ENCODE data around the gene BMPER.

Gene BMPER

DNA sequence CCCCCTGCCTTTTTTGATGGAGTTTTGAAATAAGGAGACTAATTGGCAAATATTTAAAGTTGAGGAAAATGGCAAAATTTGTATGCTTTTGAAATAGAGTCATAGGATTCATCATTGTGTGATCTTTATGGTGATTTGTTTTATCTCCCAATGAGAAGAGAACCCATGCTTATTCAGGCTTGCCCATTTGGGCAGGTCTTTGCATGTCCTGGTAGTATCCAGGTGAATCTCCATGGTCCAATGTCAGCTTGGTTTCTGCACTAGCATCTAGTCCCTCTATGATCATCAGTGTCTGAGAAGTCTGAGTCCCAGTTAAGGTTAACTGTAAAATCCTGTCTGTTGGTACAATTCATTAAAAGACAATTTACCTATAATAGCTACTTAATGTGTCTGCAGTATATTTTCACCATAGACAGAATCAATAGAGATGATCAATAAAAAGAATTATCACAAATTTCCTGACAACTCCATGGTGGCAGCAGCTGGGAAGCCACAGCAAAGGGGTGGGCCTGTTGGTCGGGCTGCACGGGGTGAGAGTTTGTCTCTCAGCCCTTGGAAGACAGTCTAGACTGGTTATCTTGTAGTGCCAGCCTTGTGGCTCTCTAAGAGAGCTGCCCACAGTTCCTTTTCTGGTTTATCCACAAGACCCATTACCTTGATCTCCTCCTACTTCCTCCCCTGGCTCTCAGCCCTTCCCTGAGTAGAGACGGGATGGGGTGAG, 22.2 kb upstream of the BMPER start:
- H3K4me3 Mint-ChIP-seq, result no peak overlapping the region
- peaks cover 3% of the 10 kb centered on the region for H3K27me3 Mint-ChIP-seq
- H3K36me3 Mint-ChIP-seq, result no peaks in the 10 kb centered on the region
- no peaks in the 10 kb centered on the region for H3K9me3 Mint-ChIP-seq (ENCODE audit: low read depth)
- no peak overlapping the region for H3K27ac Mint-ChIP-seq
- H3K4me1 Mint-ChIP-seq (ENCODE audit: low read depth), result no peaks in the 10 kb centered on the region

DNA sequence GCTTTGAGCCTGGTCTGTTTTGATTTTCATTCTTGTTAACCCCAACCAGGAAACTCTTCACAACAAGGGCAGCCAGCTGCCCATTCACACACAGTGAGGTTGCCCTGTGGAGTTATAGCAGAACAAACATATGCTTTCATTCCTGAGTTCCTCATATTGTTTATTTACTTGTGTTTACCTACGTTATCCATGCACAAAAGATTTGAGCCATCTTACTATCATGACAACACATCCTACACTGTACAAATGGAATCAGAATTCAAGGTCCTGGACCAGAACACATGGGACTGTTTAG, 21.7 kb upstream of the BMPER start:
- Mint-ChIP-seq H3K9me3 (ENCODE audit: low read depth) (no peaks in the 10 kb centered on the region), H3K27ac (no peak overlapping the region), H3K36me3 (no peaks in the 10 kb centered on the region), H3K27me3 (peaks cover 3% of the 10 kb centered on the region), H3K4me3 (no peak overlapping the region), H3K4me1 (ENCODE audit: low read depth) (no peaks in the 10 kb centered on the region)

DNA sequence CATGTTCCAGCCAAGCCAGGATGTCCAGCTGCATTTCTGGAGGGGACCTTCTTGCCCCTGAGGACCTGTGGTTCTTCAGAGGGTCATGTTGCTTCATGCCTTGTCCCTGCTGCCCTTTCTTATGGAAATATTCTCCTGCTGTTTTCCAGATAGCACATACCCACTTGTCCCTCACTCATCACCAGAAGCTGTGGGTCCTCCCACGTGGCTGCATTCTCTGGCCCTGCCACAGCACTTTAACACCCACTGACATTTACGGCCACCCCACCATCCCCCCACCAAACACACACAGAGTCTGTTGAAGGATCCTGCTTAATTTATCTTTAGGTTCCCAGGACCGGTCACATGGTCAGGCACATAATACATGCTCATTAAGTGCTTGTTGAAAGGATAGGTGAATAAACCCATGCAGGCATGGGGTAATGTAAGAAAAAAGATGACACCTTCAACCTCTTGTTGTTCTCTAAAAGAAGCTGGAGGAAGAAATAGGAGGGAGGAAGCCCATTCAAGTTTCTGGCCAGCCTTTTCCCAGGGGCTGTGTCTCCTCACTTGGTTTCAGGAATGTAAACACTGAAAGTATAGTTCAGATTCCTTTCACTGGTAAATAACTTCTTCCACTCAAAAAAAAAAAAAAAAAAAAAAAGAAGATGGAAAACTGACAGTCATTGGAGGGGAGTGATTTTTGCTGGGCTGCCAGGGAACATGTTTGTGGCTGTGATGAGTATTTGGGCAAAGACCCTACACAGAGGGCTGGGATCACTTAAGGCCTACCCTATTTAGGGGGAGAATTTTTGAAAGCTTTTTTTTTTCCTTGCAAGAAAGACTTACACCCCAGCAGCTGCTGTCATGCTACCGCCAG, 19.8 kb upstream of the BMPER start:
- Mint-ChIP-seq H3K4me1 (ENCODE audit: low read depth) (no peaks in the 10 kb centered on the region), H3K27ac (no peak overlapping the region), H3K36me3 (no peaks in the 10 kb centered on the region), H3K4me3 (no peak overlapping the region), H3K27me3 (peaks cover 3% of the 10 kb centered on the region), H3K9me3 (ENCODE audit: low read depth) (no peaks in the 10 kb centered on the region)

DNA sequence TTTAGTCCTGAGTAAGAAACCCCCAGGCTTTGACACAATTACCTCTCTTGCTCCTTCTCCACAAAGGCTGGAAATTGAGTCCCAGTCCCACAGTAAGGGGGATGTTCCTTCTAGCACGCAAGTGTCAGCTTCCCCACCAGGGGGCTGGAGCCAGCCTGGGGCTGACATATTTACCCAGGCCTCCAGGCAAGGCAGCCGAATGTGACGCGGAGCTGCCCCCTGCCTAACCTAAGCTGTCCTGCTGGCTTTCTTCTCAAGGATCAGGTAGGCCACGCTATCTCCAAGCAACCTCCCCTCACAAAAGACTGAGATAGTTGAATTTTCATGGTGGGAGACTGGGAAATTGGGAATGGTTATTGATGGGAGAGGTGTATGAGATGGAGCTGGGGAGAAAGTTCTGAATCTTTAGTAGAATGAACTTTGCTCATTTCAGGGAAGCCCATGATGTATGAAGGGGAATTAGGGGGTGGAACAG, 19.2 kb upstream of the BMPER start:
- H3K4me1 Mint-ChIP-seq (ENCODE audit: low read depth), result no peaks in the 10 kb centered on the region
- no peak overlapping the region for H3K4me3 Mint-ChIP-seq
- H3K27me3 Mint-ChIP-seq, result peaks cover 2% of the 10 kb centered on the region
- H3K27ac Mint-ChIP-seq, result no peak overlapping the region
- no peaks in the 10 kb centered on the region for H3K36me3 Mint-ChIP-seq
- H3K9me3 Mint-ChIP-seq (ENCODE audit: low read depth), result no peaks in the 10 kb centered on the region

DNA sequence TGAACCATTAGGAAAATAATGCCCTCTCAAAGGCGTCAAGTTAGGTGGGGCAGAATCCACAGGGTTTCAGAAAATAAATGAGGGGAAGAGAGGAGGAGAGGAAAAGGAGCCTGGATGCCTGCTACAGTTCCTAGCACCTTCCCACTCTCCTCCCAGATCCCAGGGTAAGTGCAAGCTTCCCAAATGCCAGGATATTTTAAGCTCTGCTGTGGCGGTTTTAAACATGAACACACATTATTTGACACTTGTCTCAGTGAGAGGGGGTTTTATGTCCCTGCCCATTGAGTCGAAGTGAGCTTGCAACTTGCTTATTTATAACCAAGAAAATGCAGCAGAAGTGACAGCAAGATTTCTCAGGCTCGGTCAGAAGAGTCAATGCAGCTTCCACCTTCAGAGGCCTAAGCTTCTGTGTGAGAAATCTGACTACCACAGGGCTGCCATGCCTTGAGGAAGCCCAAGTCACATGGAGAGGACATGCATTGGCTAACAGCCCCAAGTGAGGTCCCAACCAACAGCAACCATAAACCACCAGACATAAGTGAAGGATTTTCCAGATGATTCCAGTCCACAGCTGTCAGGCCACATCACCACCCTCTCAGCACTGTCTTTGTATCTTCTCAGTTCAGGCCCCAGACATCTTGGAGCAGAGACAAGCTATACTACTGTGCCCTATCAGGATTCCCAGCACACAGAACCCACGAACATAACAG, 17.9 kb upstream of the BMPER start:
- Mint-ChIP-seq H3K4me1 (ENCODE audit: low read depth) (no peaks in the 10 kb centered on the region), H3K27me3 (peaks cover 7% of the 10 kb centered on the region), H3K27ac (no peak overlapping the region), H3K9me3 (ENCODE audit: low read depth) (no peaks in the 10 kb centered on the region), H3K36me3 (no peaks in the 10 kb centered on the region), H3K4me3 (no peak overlapping the region)

DNA sequence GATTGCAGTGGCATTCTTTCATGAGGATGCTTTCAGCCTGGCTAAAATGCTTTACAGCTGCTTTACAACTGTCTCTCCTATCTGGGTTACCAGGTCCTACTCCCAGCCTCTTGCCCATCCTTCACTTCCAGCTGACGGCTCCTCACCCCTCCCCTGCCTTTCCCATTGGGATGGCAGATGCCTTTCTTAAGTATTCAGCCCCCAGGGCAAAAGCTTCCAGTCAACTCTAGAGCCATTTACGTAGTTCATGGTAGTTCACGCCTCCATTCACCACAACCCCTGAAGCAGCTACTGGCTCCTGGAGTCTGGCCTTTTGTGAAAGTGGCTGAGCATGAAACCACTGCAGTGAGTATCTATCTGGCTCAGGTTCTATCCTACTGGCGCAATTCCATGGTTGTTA, 17.2 kb upstream of the BMPER start:
- H3K27ac Mint-ChIP-seq, result no peak overlapping the region
- H3K27me3 Mint-ChIP-seq, result peaks cover 7% of the 10 kb centered on the region
- no peaks in the 10 kb centered on the region for H3K4me1 Mint-ChIP-seq (ENCODE audit: low read depth)
- H3K4me3 Mint-ChIP-seq, result no peak overlapping the region
- H3K36me3 Mint-ChIP-seq, result no peaks in the 10 kb centered on the region
- H3K9me3 Mint-ChIP-seq (ENCODE audit: low read depth), result no peaks in the 10 kb centered on the region

DNA sequence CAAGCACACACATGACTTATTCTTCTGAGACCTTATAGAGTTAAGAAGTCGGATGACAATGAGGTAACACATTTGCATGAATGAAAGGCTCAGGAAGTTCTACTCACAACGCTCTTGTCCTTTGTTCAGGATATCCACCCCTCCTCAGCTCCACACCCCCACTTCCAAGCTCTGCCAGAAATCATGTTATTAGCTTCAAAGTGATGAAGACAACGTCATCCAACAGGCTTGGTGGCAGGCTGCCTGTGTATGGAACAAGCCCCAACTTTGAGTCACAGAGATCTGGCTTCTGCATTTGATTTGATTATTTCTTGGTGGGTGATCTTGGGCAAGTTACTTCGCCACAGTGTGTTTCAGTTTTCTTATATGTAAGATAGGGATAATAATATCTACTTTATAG, 12.4 kb upstream of the BMPER start:
- H3K27me3 Mint-ChIP-seq, result peaks cover 11% of the 10 kb centered on the region
- no peak overlapping the region for H3K27ac Mint-ChIP-seq
- no peak overlapping the region for H3K4me3 Mint-ChIP-seq
- H3K4me1 Mint-ChIP-seq (ENCODE audit: low read depth), result peaks cover 2% of the 10 kb centered on the region
- H3K9me3 Mint-ChIP-seq (ENCODE audit: low read depth), result no peaks in the 10 kb centered on the region
- H3K36me3 Mint-ChIP-seq, result no peaks in the 10 kb centered on the region

DNA sequence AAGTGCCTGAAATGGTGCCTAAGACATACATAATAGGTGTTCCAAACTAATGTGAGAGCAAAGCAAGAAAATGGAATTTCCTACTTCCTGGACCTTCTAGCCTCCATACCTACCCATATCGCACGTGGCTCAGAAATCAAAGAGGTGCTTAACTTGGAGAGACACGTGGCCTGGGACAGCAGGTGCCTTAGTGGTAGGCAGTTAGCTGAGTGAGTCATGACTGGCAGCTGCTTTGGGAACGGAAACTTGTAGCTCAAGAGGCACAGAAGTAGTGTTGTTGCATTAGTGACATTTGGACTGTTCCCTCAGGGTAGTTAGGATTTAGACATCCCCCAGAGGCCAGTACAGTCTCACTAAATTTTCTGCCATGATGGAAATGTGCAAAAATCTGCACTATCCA, 12.0 kb upstream of the BMPER start:
- H3K27me3 Mint-ChIP-seq, result peaks cover 11% of the 10 kb centered on the region
- H3K36me3 Mint-ChIP-seq, result no peaks in the 10 kb centered on the region
- peaks cover 2% of the 10 kb centered on the region for H3K4me1 Mint-ChIP-seq (ENCODE audit: low read depth)
- no peak overlapping the region for H3K27ac Mint-ChIP-seq
- H3K9me3 Mint-ChIP-seq (ENCODE audit: low read depth), result no peaks in the 10 kb centered on the region
- no peak overlapping the region for H3K4me3 Mint-ChIP-seq

DNA sequence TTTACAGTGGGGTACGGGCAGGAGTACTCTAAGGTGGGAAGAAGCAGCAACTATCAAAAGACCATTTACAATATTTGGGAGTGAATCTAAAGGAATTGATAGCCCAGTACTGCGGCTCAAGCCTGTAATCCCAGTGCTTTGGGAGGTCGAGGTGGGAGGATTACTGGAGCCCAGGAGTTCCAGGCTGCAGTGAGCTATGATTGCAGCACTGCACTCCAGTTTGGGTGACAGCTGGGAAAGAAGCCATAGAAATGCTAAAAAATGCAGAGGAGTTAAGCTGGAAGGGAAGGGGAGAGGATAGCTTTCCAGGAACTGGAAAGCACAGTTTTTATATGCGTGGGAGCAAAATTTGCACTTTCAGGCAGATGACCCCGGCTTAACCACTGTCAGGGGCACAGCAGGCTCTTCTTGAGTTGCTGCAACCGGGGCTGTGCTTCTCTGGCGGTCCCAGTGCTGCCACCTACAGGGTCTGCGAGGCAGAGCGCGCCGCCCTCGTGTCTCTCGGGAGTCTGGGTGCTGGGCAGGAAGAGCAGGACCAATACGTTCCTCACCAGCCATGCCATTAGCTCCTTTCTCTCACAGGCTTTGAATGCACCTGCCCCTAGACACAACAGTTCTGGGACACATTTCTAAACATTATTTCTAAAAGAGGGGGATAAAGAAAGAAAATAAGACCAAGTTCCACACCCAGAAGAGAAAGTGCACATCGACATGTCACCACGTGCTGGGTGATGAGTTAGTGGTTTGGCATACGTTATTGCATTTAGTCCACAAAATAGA, 10.1 kb upstream of the BMPER start:
- H3K27ac Mint-ChIP-seq, result no peak overlapping the region
- H3K4me3 Mint-ChIP-seq, result no peak overlapping the region
- H3K4me1 Mint-ChIP-seq (ENCODE audit: low read depth), result peaks cover 2% of the 10 kb centered on the region
- H3K36me3 Mint-ChIP-seq, result no peaks in the 10 kb centered on the region
- no peaks in the 10 kb centered on the region for H3K9me3 Mint-ChIP-seq (ENCODE audit: low read depth)
- peaks cover 16% of the 10 kb centered on the region for H3K27me3 Mint-ChIP-seq

DNA sequence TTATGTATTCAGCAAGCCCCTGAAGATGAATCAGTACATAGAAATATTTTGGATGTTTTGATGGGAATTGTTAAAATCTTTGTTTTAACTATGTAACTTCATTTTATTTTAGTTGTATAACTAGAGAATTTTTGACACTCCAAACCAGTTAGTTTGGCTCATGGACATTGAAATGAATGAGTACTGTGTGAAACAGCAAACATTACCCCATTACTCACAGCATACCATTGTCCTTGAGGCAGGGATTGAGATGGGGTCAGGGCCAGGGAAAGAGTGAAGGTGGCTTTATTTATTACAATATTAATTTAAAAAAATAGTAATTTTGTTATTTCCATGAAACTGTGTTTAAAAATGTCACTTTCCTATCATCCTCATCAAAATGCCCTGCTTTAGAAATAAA, 4.8 kb upstream of the BMPER start:
- peaks cover 32% of the 10 kb centered on the region for H3K27me3 Mint-ChIP-seq
- no peaks in the 10 kb centered on the region for H3K36me3 Mint-ChIP-seq
- no peak overlapping the region for H3K4me3 Mint-ChIP-seq
- no peak overlapping the region for H3K27ac Mint-ChIP-seq
- H3K9me3 Mint-ChIP-seq (ENCODE audit: low read depth), result no peaks in the 10 kb centered on the region
- H3K4me1 Mint-ChIP-seq (ENCODE audit: low read depth), result peaks cover 9% of the 10 kb centered on the region

DNA sequence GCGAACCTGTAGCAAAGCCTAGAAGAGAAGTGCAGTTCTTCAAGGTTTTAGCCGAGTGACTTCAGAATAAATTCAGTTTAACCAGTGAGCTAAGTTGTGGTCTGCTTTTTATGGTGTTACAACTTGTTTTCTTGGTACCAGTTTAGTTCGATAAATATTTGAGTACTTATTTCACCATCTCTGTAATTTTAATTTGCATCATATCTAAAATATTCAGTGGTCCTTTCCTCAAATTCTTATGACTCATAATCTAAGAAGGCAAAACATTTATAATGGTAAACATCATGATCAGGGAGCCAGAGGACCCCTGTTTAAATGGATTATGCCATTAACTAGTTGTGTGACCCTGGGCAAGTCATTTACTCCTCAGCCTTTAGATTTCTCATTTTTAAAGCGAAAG, 4.1 kb upstream of the BMPER start:
- Mint-ChIP-seq H3K27me3 (peaks cover 33% of the 10 kb centered on the region), H3K36me3 (no peaks in the 10 kb centered on the region), H3K4me1 (ENCODE audit: low read depth) (peaks cover 11% of the 10 kb centered on the region), H3K27ac (no peak overlapping the region), H3K4me3 (no peak overlapping the region), H3K9me3 (ENCODE audit: low read depth) (no peaks in the 10 kb centered on the region)

DNA sequence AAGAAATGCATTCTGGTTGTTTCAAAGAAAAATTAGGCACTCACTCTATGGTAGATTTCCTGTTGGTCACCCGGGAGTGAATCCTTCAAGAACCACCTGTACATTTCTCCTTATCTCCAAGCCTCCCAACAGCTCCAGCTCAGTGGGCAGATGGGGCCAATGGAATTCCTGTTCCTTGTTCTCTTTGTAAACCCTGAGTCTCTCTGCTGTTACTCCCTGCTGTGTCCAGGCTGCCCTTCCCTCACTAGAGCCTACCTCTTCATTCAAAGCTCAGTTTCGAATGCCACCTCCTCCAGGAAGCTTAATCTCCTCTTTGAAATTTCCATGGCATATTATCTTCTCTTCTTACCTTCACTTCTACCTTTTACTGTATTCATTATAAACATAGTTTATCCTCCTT, 3.5 kb upstream of the BMPER start:
- Mint-ChIP-seq H3K27ac (no peak overlapping the region), H3K4me1 (ENCODE audit: low read depth) (peaks cover 11% of the 10 kb centered on the region), H3K27me3 (peaks cover 35% of the 10 kb centered on the region), H3K4me3 (no peak overlapping the region), H3K36me3 (no peaks in the 10 kb centered on the region), H3K9me3 (ENCODE audit: low read depth) (no peaks in the 10 kb centered on the region)

DNA sequence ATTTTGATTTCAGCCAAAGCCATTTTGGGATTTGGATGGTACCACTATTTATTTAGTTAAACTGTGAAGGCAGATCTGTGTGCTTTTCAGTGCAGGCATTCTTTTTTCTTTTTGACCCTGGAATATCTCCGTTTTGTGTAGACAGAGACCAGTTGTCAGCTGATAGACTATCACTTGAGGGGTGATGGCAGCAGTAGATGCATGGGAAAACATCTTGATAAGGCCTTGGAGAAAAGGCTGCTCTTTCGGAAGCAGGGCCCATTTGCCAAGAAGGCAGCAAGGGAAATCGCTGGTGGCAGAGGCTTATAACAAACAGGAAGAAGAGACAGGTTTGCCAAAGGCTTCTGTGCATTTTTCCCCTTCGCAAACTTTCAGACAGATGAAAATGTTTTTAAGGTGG, 2.6 kb upstream of the BMPER start:
- no peak overlapping the region for H3K4me3 Mint-ChIP-seq
- H3K27ac Mint-ChIP-seq, result no peak overlapping the region
- H3K4me1 Mint-ChIP-seq (ENCODE audit: low read depth), result peaks cover 11% of the 10 kb centered on the region
- H3K27me3 Mint-ChIP-seq, result peaks cover 39% of the 10 kb centered on the region
- H3K36me3 Mint-ChIP-seq, result no peaks in the 10 kb centered on the region
- H3K9me3 Mint-ChIP-seq (ENCODE audit: low read depth), result no peaks in the 10 kb centered on the region

DNA sequence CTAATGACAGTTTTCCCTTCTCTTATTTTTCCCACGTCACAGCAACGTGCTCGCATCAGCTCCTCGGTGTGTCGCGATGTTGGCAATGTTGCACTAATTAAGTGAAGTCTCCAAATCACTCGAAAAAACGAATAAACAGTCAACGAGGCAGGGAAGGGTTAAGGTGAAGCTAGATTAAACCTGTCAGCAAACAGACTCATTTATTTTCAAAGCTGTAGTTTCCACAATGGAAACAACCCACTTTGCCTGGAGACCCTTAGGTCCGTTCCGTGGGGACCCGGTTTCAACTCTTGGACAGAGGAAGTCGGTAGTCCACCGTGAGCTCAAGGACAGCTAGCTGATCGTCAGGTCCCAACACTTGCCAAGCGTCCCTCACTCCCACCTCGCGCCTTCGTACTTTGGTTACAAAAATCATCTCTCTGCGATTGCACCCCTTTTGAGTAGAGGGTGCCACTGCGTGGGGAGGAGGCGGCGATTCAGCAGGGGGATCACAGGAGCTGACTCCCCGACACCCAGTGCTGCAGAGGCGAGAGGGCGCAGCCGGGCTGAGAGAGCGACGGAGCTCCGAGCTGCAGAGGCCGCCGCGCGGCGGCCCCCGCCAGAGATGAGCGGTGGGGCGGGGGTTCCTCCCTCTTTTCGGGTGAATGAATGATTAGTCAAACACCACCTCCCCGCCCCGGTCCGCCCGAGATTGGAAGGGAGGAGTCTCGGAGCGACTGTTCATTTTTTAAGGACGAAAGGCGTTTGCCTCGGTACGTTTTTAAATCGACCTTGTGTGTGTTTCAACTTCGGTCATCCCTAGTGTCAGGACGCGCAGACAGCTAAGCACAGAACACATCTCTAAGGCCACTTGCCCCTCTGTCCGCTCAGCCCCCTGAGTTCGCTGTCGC, 1.3 kb upstream of the BMPER start:
- Mint-ChIP-seq H3K4me1 (ENCODE audit: low read depth) (peaks cover 11% of the 10 kb centered on the region), H3K9me3 (ENCODE audit: low read depth) (no peaks in the 10 kb centered on the region), H3K27me3 (peaks cover 42% of the 10 kb centered on the region), H3K36me3 (no peaks in the 10 kb centered on the region), H3K4me3 (peak overlapping the region; percentile 80), H3K27ac (no peak overlapping the region)
